DMS 273 (cell line): ENCODE measurements around the gene ZNF222.

Source experiments
- DNase-seq: peaks from one replicate; lab custom pipeline; 2025; ENCODE audit not compliant: unreplicated experiment; lab: John Stamatoyannopoulos, UW

Gene ZNF222

DNA sequence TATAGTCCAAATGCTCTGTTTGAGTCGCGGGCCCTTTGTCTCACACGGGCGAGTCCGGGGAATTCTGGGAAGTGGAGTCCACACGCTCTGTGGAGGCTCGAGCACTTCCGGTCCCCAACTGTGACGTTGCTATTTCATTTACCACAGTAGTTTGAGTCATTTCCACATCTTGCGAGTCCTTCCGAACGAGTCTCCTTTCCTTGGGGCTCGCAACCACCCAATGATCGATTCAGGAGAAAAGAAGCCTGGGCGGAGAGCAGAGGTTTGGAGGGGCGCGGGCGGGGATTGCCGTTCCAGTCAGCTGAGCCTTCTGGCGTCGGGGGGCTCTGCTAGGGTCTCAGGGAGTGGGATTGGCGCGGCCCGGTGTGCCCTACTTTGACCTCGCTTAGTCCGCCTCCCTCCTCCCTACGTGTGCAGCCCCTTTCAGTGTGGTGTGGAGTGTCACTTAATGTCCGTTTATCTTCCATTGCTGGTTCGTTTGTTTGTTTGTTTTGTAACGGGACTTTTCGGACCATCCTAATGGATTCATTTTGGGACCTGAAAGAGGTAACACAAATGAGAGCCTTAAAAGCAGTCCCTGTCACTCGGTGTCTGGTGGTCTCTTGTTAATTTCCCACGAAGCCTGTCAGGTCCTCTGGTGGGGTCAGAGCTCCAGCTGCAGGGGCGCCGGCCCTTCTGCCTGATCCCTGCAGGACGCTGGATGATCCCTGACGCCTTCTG lies at the start of gene ZNF222:
ZNF222 (plus strand) TSS at position 163 of the 720 bp plus-strand sequence; CDS start at position 221, 58 bp downstream.
- peak; percentile 92 for DNase-seq

DNA sequence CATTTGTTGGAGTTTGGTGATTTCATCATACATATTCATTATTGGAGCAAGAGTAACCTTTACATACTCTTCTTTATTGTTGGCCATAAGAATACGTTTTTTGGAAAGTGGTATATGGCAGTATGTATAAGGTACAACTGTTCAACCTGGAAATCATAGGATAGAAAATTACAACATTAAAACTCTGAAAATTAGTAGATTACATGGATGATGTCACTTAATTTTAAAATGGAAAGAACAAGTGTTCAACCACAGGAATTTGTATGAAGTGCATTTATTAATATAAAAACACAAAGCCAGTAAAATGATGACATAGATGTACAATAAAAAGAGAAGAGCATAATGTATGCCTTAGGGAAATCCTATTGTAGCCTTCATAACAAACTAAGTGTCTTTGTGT lies 48.4 kb upstream of the ZNF222 start:
- no peak for DNase-seq

DNA sequence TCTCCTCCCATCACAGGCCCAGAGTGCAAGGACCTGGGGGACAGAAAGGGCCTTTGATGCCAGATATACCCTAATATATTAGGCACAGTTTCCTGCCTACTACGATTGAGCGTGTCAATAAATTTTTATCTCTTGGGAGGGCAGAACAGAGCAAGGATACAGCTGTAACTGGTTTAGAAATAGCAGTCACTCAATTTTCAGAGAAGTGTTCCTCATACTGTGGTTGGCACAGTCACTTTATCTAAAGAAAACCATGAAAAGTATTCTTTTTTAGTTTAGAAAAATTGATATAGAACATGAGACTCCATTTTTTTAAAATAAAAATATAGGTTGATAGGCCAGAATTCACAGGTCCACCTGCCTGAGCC lies 41.7 kb upstream of the ZNF222 start:
- no peak for DNase-seq

DNA sequence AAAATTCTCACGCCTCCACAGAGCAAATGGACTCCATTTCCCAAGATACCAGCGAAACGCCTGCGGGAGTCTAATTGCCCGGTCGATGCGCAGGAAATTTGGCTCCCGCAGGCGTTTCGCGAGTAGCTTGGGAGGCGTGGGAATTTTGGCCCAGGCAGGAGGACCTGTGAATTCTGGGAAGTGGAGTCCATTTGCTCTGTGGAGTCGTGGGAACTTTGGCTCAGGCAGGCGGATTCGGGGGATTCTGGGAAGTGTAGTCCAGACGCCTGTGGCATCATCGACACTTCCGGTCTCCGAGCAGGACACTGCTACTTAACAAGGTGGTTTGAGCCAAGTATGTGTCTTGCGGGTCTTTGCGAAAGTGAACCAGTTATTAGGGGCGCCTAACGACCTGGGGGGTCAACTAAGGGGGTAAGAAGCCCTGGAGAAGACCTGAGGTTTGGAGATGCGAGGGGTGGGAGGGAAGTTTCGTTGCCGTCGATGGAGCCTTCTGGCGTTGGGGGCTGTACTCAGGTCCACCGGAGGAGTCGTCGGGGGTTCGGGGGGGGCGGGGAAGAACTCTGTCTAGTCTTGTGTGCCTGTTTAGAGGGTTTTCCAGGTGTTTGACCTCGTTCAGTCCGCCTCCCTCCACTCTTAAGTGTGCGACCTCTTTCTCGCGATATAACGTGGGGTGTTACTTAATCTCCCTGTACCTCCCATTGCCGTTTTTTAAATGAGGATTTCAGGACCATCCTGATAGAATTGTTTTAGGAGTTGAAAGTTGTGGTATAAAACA lies 41.1 kb upstream of the ZNF222 start, which contains the start of gene ZNF155:
ZNF155 (plus strand) TSS at position 277 of the 775 bp plus-strand sequence. CDS start 4,356 bp downstream, outside the sequence.
- DNase-seq: peak; percentile 99

DNA sequence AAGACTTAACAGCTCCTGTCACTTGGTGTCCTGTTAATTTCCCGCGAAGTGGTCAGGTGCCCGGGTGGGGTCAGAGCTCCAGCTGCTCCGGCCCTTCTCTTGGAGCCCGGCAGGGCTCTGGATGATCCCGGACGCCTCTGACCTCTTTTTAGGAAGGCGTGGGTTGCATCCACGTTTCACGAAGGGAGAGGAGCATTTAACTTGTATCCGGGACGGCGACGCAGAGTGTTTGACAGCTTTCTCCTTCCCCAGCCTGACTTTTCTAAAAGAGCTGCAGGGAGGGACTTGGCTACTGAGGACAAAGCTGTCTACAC lies 40.5 kb upstream of the ZNF222 start:
- peak; percentile 45 for DNase-seq

DNA sequence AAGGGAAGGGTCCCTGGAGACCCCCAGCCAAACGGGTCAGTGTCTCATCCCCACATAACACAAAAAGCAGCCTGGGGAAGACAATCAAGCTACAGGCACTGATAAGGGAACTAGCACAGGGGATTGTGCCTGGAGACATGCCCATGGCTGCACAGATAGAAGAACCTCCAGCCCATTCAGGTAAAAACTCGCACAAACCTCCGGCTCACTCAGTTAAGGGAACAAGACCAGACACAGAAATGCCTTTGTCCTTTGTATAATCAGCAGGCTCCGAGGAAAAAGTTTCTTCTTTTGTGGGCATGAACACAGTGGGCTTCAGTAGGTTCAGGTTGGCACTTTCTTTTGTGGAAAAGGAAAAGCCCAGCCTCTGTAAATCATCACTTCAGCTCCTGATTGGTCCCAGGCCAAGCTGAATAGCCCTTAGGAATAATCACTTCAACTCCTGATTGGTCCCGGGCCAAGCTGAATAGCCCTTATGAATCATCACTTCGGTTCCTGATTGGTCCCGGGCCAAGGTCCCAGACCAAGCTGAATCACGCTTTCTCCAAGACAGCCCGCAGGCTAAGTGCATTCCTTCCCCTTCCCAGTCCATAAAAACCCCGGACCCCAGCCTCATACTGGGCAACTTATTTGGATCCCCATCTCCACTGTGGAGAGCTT lies 27.4 kb upstream of the ZNF222 start:
- no peak for DNase-seq

DNA sequence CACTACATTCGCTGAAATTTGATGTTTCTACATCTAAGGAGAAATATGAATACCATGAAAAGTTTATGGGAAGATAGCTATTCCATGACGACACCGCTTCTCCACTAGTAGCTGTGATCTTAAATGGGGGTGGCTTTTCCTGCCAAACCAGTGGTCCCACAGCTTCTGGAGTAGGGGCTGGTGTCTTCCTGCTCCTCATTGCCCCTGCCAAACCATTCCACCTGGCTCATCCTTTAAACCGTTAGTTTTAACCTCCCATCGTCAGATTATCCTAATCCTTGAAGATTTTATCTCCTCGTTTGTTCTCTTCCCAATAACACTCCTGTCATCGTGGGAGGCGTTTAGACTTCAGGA lies 23.0 kb upstream of the ZNF222 start:
- no peak for DNase-seq

DNA sequence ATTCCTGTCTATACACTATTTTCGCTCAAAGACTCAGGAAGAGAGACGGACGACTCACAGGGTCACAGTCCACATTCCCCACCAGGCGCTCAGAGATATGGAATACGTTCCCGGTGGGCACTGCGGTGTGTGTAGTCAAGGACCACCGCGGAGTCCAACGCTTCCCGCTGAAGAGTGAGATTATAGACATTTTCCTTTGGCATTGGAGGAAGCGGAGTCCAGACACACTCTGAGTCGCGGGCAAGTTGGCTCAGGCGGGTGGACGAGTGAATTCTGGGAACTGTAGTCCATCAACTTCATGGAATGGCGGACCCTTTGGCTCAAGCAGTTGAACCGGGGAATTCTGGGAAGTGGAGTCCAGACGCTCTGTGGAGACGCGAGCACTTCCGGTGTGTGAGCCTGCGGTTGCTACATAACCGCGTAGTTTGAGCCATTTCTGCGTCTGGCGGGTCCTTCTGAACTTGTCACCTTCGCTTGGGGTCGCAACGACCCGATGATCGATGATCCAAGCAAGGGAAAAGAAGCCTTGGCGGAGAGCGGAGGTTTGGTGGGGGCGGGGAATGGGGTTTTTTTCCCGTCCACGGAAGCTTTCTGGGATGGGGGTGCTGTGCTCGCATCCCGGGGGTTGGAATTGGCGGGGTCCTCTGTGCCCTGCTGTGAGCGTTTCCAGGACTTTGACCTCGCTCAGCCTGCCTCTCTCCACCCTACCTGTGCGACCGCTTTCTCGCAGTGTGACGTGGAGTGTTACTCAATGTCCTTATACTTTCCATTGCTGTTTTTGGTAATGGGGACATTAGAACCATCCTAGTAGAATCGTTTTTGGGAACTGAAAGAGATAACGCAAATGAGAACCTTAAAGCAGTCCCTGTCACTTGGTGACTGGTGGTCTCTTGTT lies 22.4 kb upstream of the ZNF222 start, which contains the start of gene ZNF230:
ZNF230 (plus strand) TSS at position 392 of the 895 bp plus-strand sequence. CDS start 4,122 bp downstream, outside the sequence.
- peak; percentile 98 for DNase-seq

DNA sequence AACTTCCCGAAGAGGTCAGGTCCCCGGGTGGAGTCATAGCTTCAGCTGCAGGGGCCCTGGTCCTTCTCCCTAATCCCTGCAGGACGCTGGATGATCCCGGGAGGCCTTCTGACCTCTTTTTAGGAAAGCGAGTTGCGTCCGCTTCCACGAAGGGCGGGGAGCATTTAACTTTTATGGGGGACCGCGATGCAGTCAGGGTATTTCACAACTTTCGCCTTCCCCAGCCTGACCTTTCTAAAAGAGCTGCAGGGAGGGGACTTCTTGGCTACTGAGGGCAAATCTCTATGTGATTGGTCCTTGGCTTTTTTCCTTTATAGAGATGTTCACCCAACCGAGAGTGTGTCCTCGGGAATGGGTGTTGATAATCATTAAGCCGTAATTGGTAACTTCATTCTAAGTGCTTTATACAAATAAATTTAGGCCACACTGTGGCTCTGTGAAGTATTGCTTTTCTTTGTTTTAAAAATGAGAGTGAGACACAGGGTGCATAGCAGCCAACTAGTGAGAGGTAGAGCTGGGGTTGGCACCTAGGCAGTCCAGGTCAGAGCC lies 21.6 kb upstream of the ZNF222 start:
- peak; percentile 37 for DNase-seq

DNA sequence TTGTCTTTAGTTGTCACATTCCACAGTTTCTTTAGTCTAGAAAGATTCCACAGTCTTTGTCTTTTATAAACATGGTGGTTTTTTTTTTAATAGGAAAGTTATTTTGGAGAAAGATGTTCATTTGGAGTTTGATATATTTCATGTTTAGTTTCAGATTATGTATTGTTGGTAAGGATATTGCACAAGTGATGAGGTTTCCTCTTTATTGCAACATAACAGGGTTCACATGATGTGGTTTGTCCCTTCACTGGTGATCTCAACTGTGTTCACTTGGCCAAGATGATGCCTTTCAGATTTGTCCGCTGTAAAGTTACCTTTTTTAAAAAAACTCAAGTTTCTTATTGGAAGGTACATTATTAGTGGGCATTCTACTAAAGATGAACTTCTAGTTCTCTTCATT lies 19.2 kb upstream of the ZNF222 start:
- no peak for DNase-seq

DNA sequence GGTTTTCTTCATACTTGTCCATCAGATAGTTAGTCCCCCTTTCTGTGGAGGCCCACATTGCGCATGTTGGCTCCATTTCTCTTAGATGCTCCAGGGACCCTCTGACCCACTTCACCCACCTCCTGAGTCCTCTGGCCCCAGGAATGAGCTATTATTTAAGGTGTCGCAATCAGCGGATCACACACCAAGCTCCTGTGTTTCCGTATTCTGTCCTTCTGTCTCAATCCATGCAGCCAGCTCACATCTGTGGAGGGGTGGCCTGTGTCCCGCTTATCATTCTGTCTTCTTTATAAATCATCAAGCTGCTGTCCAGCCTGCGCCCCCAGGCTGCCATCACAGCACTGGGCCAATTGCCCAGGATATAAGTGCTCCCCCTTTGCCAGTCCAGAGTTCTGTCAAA lies 17.7 kb upstream of the ZNF222 start:
- no peak for DNase-seq

DNA sequence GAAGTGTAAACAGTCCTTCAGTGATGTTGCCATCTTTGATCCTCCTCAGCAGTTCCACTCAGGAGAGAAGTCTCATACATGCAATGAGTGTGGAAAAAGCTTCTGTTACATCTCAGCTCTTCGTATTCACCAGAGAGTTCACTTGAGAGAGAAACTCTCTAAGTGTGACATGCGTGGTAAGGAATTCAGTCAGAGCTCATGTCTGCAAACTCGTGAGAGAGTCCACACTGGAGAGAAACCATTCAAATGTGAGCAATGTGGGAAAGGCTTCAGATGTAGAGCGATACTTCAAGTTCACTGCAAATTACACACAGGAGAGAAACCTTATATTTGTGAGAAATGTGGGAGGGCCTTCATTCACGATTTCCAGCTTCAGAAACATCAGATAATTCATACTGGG lies 14.7 kb upstream of the ZNF222 start:
- no peak for DNase-seq

DNA sequence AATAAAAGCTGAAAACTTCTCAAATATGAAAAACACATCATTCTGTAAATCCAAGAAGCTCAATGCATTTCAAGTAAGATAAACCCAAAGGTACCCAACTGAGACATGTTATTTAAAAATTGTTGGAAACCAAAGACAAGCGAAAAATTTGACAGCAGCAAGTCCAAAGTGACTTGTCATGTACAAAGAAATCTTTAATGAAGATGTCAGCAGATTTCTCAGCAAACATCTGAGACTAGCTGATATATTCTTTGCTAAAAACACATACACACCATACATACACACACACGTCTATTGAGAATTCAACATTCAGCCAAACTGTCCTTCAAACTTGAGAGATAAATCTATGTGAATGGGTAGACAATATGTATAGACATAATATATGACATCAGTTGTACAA lies 5.7 kb upstream of the ZNF222 start:
- no peak for DNase-seq

DNA sequence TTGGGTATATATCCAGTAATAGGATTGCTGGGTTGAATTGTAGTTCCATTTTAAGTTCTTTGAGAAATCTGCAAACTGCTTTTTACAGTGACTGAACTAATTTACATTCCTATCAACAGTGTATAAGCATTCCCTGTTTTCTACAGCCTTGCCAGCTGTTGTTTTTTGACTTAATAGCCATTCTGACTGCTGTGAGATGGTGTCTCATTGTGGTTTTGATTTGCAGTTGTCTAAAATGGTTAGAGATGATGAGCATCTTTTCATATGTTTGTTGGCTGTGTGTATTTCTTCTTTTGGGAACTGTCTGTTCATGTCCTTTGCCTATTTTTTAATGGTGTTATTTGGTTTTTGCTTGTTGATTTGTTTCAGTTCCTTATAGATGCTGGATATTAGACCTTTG lies 4.0 kb upstream of the ZNF222 start:
- no peak for DNase-seq

DNA sequence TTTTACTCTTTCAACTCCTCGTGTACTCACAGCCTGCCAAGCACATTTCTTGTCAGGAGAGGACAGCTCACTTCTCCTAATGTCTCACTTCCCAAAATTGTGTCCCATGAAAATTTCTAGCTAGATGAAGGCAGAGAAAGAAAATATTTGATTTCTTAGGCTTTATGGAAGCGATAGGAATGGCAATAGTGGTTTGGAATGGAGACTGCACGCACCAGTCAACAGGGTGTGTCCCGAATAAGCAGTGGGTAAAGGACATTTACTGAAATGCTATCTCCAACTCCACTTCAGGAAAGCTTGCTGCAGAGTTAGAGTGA lies 321 bp upstream of the ZNF222 start:
- DNase-seq: no peak

DNA sequence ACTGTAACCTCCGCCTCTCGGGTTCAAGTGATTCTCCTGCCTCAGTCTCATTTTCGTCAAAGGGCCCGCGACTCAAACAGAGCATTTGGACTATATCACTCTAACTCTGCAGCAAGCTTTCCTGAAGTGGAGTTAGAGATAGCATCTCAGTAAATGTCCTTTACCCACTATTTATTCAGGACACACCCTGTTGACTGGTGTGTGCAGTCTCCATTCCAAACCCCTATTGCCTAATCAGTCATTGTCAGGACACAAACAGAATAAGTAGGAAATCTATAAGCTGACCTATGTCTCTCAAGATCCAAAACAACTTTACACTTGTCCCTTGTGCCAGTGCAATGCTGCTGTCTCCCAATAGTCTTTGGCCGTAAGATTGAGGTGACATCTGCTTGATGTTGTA lies 1.4 kb downstream of the ZNF222 start:
- DNase-seq: no peak

DNA sequence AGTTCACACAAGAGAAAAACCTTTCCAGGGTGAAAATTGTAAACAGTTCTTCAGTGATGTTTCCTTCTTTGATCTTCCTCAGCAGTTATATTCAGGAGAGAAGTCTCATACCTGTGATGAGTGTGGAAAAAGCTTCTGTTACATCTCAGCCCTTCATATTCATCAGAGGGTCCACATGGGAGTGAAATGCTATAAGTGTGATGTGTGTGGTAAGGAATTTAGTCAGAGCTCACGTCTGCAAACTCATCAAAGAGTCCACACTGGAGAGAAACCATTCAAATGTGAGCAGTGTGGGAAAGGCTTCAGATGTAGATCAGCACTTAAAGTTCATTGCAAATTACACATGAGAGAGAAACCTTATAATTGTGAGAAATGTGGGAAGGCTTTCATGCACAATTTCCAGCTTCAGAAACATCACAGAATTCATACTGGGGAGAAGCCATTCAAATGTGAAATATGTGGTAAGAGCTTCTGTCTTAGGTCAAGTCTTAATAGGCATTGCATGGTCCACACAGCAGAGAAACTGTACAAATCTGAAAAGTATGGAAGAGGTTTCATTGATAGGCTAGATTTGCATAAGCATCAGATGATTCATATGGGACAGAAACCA lies 6.9 kb downstream of the ZNF222 start:
- no peak for DNase-seq

DNA sequence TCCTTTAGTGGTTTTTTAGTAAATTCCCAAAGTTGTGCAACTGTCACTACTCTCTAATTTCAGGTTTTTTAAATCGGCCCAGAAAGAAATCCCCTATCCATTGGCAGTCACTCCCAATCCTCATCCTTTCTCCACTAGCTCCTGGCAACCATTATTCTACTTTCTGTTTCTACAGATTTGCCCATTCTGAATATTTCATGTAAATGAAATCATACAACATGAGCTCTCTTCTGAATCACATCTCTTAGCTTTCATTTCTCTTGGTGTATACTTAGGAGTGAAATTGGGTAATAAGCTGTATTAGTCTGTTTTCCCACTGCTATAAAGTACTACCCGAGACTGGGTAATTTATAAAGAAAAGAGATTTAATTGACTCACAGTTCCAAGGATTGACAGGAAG lies 17.0 kb downstream of the ZNF222 start:
- no peak for DNase-seq

DNA sequence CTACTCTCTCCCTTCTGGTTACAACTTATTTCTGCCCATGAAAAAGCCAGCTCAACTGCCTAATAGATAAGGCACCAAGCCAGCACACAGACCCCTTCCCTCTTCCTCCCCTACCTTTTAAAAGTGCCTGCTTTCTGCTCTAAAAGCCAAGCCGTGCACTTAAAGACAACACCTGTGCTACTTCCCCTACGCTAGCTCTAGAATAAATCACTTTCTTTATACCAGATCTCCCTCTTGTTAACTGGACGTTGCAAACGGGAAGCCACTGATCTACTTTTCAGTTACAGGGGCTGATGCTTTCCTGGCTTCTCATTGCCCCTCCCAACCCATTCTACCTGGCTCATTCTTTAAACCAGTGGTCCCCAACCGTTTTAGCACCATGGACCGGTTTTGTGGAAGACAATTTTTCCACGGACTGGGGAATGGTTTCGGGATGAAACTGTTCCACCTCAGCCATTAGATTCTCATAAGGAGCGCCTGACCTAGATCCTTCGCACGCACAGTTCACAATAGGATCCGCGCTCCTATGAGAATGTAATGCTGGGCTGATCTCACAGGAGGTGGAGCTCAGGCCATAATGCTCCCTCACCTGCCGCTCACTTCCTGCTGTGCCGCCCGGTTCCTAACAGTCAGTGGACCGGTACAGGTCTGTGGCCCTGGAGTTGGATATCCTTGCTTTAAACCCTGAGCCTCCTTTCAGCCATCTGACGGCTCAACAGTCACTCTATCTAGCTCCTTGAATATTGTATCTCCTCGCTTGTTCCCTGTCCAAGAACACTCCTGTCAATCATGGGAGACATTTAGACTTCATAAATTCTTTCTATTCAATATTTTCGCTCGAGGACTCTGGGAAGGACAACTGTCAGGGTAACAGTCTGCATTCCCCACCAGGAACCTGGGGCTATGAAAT lies 25.8 kb downstream of the ZNF222 start:
- no peak for DNase-seq
